GM11168 (cell line): ENCODE measurements around the gene TADA2B.

Source experiments
- in situ Hi-C: fragments of 300-500 bp; cut with MboI; formaldehyde crosslinking; loops from one replicate; pipeline ENCODE4 v1.12.0; 2022; ENCODE audit warnings: low sequenced_read_pairs; ENCODE audit not compliant: unreplicated experiment

TADA2B gene

GRCh38 chr4:7054106-7054880 is 11.1 kb downstream of the TADA2B start:
- in situ Hi-C loops, result no loop called here

- in situ Hi-C loops, result no loop called here
Measured at GRCh38 chr4:7055111-7055989, 12.2 kb downstream of the TADA2B start.

GRCh38 chr4:7055990-7056325 is 12.8 kb downstream of the TADA2B start:
- in situ Hi-C loops, result no loop called here

DNA sequence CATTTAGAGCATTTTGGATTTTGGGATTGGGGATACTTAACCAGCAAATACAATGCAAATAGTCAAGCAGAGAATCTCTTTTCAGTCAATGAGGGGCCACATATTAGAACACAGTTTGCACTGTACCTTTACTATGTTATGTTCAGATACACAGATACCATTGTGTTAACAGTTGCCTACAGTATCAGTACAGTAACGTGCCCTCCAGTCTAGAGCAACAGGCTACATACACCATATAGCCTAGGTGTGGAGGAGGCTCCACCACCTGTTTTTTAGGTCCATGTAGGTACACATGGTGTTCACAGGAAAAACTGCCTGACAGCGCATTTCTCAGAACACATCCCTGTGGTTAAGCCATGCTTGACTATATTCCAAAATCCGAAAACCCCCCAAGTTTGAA is 15.6 kb downstream of the TADA2B start:
- in situ Hi-C loops, result no loop called here

GRCh38 chr4:7059662-7060061 is 16.5 kb downstream of the TADA2B start:
- in situ Hi-C loops, result loop anchor here (10.0 kb wide), 1 partner anchor 145 kb away; no protein-coding TSS in a partner anchor

DNA sequence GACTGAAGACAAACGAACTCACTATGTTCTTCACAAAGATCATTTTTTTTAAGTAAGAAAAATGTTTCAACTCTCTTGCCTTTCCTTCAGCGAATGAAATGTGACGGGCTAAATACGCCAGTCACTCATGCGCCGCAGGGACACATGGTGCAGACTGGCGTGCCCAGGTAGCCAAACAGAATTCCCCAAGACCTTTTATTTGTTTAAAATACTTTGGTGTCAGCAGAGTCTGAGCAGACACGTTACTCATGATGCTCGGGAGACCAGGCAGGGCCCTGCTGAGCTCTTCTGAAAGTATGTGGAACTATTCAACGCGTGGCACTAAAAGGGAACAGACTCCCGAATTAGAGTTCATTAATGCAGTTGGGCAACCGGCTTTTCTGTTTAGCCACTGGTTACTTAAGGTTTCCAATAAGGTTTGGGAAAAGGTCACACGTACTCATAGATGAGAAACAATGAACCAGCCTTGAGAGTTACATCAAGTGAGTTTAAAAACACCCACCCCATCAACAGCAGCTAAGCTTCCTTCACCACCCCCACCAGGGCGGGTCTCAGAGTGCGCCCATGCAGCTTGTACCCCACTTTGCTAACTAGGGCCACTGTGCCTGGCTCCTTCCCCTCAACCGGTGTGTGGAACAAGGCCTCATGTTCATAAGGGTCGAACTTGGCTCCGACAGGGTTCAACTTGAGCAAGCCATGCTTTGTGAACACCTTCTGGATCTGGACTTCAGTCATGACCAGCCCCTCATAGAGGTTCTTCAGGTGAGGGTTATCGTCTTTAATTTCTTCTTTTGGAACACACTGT is 17.4 kb downstream of the TADA2B start:
- in situ Hi-C loops, result loop anchor here (10.0 kb wide), 1 partner anchor 146 kb away; no protein-coding TSS in a partner anchor

DNA sequence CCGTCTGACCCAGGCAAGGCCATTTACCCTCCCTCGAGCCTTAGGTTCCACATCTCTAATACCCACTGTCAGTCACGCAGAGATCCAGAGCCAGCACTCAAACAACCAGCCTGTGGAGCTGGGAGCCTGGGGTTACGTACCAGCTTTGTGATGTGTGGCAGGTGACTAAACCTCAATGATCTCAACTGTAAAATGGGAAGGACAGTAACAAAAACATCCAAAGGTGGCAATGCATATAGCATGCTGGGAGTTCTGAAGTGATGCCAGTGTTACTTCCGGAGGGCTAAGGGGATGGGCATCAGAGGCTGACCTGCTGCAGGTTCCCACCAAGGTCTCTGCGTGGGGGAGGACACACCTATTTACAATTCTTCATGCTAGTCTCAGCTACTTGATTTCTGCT is 18.6 kb downstream of the TADA2B start:
- in situ Hi-C loops, result loop anchor here (10.0 kb wide), 1 partner anchor 147 kb away; no protein-coding TSS in a partner anchor

GRCh38 chr4:7062816-7063215 is 19.6 kb downstream of the TADA2B start:
- in situ Hi-C loops, result loop anchor here (10.0 kb wide), 1 partner anchor 148 kb away; no protein-coding TSS in a partner anchor

DNA sequence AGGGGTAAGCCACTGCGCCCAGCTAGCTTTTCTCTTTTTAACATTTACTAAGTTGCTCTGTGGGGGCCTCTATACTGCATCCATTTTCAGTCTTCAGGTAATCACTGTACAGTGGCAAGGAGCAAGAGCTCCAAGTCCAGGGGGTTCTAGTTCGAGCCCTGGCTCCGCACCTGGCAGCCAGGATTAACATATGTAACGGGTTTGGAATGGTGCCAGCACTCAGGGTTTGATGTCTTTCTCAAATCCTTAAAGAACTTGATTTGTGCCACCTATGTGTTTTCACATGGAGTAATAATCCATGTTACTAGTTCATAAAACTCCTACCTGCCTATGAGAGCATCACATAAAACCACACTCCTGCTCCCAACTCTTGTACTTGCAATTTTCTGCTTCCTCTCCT is 20.2 kb downstream of the TADA2B start:
- in situ Hi-C loops, result loop anchor here (10.0 kb wide), 1 partner anchor 149 kb away; no protein-coding TSS in a partner anchor

GRCh38 chr4:7066006-7066405 is 22.8 kb downstream of the TADA2B start:
- in situ Hi-C loops, result loop anchor here (10.0 kb wide), 1 partner anchor 151 kb away; no protein-coding TSS in a partner anchor

- in situ Hi-C loops, result loop anchor here (10.0 kb wide), 1 partner anchor 152 kb away; no protein-coding TSS in a partner anchor
Measured at GRCh38 chr4:7066493-7066892, 23.3 kb downstream of the TADA2B start.

GRCh38 chr4:7067126-7067451 is 23.9 kb downstream of the TADA2B start:
- in situ Hi-C loops, result loop anchor here (10.0 kb wide), 1 partner anchor 152 kb away; no protein-coding TSS in a partner anchor

- in situ Hi-C loops, result loop anchor here (10.0 kb wide), 1 partner anchor 153 kb away; no protein-coding TSS in a partner anchor
Measured at GRCh38 chr4:7067452-7068278, 24.5 kb downstream of the TADA2B start, which contains the start of gene GRPEL1. GRPEL1 (minus strand) TSS chr4:7068064; CDS start chr4:7068032, 32 bp downstream.

- in situ Hi-C loops, result loop anchor here (10.0 kb wide), 1 partner anchor 154 kb away; no protein-coding TSS in a partner anchor
Measured at GRCh38 chr4:7068279-7068842, 25.2 kb downstream of the TADA2B start.

DNA sequence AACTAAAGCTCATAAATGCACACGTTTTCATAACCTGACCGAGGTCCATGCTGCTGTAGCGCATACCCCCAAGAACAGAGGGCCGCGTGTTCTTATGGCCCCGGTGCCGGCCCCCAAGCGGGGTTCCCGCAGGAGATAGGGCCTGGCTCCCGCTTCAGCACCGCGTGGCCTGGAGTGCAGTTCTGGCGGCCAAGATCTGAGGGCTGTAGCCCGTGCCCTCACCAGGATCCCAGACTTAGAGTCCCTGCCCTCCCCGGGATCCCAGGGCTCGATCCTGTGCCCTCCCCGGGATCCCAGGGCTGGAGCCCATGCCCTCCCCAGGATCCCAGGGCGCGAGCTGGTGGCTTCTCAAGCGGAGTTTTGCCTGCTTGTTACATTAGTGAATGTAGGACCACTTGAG is 25.7 kb downstream of the TADA2B start:
- in situ Hi-C loops, result loop anchor here (10.0 kb wide), 1 partner anchor 154 kb away; no protein-coding TSS in a partner anchor

DNA sequence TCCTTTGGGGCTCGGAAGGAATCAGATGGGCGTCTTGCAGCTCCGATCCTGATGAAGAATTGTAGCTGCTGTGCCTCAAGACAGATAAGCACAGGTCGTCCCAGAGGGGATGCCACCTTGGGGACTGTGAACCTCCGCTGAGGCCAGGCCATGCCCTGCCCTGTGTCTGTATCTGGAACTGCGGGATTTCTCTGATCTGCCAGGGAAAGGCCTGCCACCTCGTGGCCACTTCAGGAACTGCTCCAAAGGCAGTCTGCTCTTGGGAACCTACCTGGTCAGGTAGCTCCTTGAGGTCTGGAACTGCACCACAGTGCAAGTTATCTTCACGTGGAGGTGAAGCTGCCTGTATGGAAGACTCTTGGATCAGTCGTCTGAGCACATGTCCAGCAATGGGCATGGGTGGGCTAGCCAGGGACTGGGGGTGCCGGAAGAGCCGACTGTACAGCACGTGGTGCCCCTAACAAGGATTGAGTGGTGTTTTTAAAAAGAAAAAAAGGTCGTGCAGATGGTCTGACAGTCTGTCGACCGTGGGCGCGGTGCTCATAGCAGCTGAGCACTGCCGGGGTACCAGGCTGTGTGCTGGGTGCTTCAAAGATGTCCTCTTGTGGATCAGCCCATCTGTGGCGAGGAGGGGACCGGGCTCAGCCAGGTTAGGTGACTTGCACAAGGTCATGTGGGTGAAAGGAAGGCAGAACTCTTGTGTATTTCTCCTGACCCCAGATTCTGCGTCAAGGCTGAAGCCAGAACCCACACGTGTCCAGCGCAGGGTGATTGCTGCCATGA is 27.7 kb downstream of the TADA2B start:
- in situ Hi-C loops, result loop anchor here (5.0 kb wide), 1 partner anchor 34 kb away; no protein-coding TSS in a partner anchor

DNA sequence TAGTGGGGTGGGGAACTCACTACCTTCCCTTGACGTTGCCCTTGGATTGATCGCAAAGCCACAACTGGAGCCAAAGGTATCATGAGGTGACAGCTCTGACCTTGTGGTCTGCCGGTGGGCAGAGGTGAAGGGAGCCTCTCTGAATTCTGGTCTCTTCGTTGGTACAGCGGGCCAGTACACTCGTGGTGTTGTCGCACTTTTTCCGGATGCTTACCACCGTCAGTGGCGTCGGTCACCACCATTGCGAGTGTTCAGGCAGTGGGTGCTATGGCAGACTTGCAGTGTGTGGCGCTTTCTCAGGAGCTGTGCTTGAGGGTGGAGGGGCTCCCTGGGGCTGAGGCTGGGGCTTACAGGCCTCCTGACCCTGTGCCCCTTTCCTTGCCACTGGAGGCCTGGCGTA is 29.9 kb downstream of the TADA2B start:
- in situ Hi-C loops, result loop anchor here (5.0 kb wide), 1 partner anchor 36 kb away; no protein-coding TSS in a partner anchor
